Measurements from ENCODE around the gene OSBPL5. TPM values are rescaled to one million over a fixed set of nuclear protein-coding genes. Genes with fewer than 3 reads are reported as not detected.

OSBPL5 gene
- total RNA-seq, 4 donors from 2014 or later: 14.1 to 67.6 (median 31.8) TPM

DNA sequence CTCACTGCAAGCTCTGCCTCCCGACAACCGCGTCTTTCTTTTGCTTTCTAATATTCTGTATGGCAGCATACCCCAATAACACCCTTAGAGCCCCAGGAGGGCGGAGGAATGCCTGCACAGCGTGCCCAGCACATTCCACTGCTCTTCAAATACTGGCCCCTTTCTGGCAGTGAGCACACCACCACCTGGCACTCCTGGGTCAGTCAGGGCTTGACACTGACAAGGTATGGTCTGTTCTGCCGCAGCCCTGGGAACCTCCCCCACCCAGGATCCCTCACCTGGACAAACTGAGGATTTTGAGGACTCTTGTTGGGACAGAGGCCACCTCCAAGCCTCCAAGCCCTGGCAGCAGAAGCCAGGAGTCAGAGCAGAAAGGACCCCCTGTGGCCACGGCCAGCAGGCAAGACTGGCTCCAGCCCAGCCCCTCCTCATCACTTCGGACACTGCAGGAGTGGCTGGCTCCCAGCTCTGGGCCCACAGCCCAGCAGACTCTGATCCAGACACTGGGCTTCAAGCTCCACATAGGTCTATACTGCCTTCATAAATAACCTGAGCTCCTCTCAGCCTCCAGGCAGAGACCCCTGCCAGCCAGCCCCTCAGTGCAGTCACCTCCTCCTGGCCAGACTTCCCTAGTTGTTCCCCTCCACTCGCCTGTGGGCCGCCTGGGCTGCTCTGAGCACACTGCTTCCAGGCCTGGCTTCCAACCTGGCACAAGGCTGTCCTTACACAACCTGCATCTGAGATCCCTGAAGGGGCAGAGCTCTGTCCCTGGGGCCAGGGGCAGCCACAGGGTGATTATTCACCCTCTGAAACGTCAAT is 122.4 kb downstream of the OSBPL5 start:
- TF ChIP-seq, protein P1, sequence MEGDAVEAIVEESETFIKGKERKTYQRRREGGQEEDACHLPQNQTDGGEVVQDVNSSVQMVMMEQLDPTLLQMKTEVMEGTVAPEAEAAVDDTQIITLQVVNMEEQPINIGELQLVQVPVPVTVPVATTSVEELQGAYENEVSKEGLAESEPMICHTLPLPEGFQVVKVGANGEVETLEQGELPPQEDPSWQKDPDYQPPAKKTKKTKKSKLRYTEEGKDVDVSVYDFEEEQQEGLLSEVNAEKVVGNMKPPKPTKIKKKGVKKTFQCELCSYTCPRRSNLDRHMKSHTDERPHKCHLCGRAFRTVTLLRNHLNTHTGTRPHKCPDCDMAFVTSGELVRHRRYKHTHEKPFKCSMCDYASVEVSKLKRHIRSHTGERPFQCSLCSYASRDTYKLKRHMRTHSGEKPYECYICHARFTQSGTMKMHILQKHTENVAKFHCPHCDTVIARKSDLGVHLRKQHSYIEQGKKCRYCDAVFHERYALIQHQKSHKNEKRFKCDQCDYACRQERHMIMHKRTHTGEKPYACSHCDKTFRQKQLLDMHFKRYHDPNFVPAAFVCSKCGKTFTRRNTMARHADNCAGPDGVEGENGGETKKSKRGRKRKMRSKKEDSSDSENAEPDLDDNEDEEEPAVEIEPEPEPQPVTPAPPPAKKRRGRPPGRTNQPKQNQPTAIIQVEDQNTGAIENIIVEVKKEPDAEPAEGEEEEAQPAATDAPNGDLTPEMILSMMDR (IDR thresholded peaks at IDR 0.05): no peak
- ATAC-seq (ENCODE audit: low FRiP score) (no peak), DNase-seq (ENCODE audit: low spot score) (no peak)

DNA sequence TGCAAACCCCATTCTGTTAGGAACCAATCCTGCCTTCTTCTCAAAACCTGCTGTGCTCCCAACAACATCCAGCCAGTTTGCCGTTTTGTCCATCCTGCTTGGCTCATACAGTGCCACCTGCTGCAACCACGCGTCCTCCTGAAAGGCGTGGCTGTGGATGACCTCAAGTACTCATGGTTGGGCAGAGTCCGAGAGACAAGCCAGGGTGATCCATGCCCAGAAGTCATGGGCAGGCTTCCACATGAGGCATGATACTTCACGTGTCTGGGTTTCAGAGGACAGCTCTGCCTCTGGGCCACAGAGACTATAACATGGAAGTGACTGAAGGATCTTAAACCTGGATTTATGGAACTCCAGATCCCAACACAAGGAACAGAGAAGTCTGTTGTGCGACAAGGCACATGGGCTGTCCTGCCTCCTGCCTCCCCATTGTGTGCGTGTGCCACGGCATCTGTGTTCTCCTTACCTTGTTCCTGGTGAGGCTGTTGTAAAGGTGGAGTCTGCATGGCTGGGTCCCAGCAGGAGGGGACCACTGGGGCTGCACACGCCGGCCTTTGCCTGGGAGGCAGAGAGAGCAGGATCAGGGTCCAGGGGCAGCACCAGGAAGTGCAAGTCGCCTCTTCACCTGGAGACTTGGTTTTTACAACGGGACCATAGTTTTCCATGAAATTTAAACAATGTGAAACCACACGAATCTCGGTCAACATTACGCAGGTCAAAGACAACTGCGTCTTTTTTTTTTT is 123.2 kb downstream of the OSBPL5 start:
- TF ChIP-seq, protein P1 (IDR thresholded peaks at IDR 0.05): no peak
- DNase-seq (ENCODE audit: low spot score) (no peak), ATAC-seq (ENCODE audit: low FRiP score) (no peak)

DNA sequence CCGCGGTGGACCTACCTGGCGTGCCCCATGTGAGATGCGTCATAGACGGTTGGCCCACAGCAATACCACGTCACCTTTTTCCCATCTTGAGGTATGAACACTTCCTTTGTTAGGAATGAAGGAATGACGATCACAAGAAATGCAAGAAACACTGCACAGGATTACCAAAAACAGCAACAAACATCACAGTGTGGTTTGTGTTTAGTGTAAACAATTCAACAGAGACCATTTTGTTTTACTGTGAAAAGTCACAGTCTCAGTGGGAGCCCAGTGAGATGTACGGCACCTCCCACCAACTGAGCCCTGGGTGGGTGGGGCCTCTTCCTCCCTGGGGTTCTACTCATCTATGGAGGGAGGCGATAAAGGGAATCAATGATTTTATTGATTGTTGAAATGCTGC is 124.2 kb downstream of the OSBPL5 start:
- ATAC-seq (ENCODE audit: low FRiP score) (no peak), DNase-seq (ENCODE audit: low spot score) (no peak)
- TF ChIP-seq, protein P1 (IDR thresholded peaks at IDR 0.05): no peak

DNA sequence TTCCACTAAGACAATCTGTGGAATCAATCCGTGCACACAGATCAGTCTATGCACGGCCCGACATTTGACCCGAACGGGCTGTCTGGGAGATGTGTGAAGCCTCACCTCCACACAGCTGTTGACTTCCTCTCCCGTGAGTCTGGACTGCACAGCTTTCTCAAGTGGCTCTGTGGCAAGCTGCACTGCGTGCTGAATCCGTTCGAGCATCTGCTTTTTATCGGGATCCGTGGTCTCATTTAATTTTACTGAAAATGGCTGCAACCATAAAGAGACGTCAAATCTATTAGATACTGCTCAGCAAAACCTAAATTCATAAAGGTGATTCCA is 127.2 kb downstream of the OSBPL5 start:
- no peak for DNase-seq (ENCODE audit: low spot score)
- TF ChIP-seq, protein P1 (IDR thresholded peaks at IDR 0.05): no peak
- no peak for ATAC-seq (ENCODE audit: low FRiP score)

Small RNA genes lying within 50 kb of the gene (small RNA-seq; reads per million reads assigned to genes)
- not detected for gene RNU1-91P

Other genes starting within 250 kb of the OSBPL5 start
- 10 to 100 TPM in 1 of 4 donors, 1 to 10 TPM in 2, not detected in 1; 3.8 to 10.2 (median 7.1) TPM for gene PHLDA2, start 235.9 kb downstream of the OSBPL5 start, total RNA-seq
- 10 to 100 TPM; 58.2 to 90.0 (median 82.2) TPM for gene NAP1L4, start 173.0 kb downstream of the OSBPL5 start, total RNA-seq
- gene CARS1, start 107.9 kb downstream of the OSBPL5 start, total RNA-seq: 10 to 100 TPM; 40.6 to 69.7 (median 57.8) TPM
- not detected for gene MRGPRG, start 53.5 kb upstream of the OSBPL5 start, total RNA-seq
- not detected for gene MRGPRE, start 67.1 kb upstream of the OSBPL5 start, total RNA-seq
- 10 to 100 TPM; 22.4 to 35.3 (median 27.1) TPM for gene ZNF195, start 213.8 kb upstream of the OSBPL5 start, total RNA-seq

All from omental fat pad (tissue), 4 donors.